GM12892 (cell line): ENCODE measurements around the gene ATP2B2.

Experiments used
- DNase-seq: peaks from one replicate; pipeline ENCODE4 v3.0.0; 2011; ENCODE audit not compliant: insufficient read length
- FAIRE-seq: peaks from 2 replicates; lab custom pipeline; 2011; peaks lifted over from hg19 to GRCh38; lab: Jason Lieb, UNC
- POLR2A ChIP-seq: IDR thresholded peaks from 2 replicates; pipeline ENCODE4 v1.6.1; 2011; ENCODE audit warnings: low read depth, low read length, control low read depth
- POLR2AphosphoS5 ChIP-seq: IDR thresholded peaks from 2 replicates; pipeline ENCODE4 v1.6.1; 2011; ENCODE audit warnings: low read depth, low read length, control low read depth
- TAF1 ChIP-seq: IDR thresholded peaks from 2 replicates; pipeline ENCODE4 v1.6.1; 2011; ENCODE audit warnings: low read depth, mild to moderate bottlenecking, control low read depth, low read length, borderline replicate concordance

The ATP2B2 gene

DNA sequence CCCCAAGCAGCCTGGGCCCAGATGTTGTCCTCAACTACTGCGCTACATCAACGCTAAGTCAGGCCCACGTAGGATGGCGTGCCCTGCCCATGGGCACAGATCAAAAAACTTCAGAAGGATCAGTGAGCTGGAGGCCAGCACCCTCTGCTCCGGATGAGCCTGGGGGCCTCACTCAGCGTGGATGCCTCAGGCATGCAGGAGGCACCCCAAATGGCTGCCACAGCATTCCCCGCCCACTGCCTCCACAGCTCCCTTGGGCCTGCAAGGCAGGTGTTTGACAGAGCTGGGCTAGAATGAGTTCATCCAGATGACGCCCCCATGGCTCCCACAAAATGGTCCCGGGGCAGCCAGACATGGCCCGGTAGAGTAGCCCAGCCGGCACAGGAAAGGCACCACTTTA lies 7.1 kb downstream of the ATP2B2 start:
- DNase-seq = no peak
- no peak for TF ChIP-seq TAF1
- no peak for TF ChIP-seq POLR2A
- no peak for FAIRE-seq

DNA sequence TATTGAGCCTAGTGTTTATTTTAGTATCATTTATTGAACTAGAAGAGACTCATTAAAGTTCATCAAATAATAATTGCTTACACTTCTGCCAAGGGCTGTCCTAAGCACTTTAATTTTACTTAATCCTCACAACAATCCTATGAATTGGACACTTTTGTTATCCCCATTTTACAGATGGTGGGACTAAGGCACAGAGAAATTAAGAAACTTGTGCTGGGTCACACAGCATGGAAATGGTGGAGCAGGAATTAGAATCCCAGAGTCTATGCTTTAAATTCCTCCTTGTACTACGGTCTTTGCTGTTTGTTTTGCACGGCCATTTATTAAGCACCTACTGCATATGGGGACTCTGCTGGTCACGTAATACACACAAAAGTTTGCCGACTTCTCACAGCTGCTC lies 7.9 kb downstream of the ATP2B2 start:
- no peak for FAIRE-seq

DNA sequence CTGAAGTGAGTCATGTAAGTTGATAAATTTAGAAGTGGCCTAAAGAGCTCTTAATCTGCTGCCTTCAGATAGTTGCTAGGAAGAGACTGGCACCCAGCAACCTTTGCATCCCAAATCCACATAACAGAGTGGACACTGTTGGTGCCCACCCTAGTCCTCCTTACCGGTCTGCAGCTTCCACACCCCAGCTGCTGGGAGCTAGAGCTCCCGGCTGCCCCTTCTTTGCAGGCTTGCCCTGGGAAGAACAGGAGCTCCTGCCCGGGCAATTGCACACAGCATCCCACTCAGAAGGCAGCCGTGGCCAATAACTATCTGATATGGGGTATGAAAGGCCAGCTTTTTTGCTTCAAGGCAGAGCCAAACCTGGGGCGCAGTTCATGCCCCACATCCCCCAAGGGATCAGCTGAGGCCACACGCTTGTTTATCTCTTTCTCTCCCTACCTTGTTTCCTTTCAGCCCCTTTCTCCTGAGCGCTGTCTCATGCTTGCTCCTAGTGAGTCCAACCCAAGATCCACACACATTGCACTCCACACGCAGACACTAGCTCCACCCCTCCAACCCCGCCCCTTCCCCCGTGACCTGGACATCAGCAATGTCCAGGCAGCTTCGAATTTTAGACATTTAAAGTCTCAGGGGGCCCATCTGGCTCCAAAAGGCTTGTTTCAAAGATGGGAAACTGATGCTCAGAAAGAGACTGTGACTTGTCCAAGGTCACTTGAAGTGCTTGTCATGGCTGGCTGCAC lies 9.1 kb downstream of the ATP2B2 start:
- FAIRE-seq (no peak), DNase-seq (no peak)
- TF ChIP-seq TAF1 (no peak), POLR2A (no peak), POLR2AphosphoS5 (no peak)

More for the DNA sequence above, 7.9 kb downstream of the ATP2B2 start:
- no peak for DNase-seq
- TF ChIP-seq POLR2AphosphoS5 = no peak
- TF ChIP-seq TAF1 = no peak
- no peak for TF ChIP-seq POLR2A

DNA sequence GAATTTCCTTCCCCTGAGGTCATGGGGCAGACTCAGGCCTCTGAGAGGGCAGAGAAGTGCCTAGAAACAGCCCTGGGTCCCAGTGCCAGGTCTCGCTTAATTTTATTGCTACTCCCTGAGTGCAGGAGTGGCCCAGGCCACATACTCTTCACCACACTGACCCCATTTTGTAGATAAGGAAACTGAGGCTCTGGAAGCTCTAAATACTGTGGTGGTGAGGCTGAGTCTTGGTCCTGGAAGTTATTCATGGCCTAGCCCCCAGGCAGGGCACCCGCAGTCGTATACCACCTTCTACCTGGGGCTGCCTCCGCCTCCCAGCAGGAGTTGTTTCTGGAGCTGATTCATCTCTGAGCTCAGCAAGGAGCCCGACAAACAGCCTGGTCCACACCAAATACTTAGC lies 9.8 kb downstream of the ATP2B2 start:
- TF ChIP-seq POLR2AphosphoS5 = no peak
- TF ChIP-seq TAF1 = no peak
- no peak for TF ChIP-seq POLR2A
- no peak for DNase-seq
- no peak for FAIRE-seq

DNA sequence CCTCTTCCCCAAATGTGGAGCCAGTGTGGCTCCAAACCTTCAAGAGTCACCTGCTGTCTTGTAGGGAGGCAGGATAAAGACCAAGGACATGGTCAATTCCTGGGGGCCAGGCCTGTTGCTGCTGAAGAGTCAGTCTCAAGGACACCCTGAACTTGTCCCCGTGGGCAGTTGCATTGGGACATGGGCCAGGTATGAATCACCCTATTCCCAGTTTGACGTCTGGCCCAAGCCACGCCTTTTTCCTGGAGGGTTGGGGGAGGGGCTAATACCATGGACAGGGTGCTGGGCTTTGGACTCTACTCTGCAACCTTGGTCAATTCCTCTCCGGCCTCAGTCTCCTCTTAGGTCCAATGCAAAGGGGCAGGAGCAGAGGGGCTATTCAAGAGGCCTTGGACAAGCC lies 10.4 kb downstream of the ATP2B2 start:
- TF ChIP-seq TAF1 (no peak), POLR2AphosphoS5 (no peak), POLR2A (no peak)
- DNase-seq (no peak), FAIRE-seq (no peak)

DNA sequence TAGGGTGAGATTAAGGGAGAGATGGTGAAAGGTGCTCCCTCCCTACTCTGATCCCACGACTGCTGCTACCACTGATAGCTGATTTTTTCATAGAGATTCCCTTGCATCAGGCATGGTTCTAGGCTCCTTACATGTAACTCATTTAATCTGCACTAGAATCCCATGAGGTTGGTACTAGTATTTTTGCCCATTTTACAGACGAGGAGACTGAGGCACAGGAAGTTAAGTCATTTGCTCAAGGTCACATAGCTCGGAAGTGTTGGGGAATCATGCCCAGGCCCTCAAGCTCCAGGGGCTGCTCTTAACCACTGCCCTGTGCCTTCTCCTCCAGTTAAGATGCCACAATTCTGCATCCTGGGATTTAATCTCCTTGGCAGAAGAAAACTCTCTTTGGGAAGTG lies 11.2 kb downstream of the ATP2B2 start:
- DNase-seq (no peak), FAIRE-seq (no peak)
- TF ChIP-seq POLR2A (no peak), TAF1 (no peak), POLR2AphosphoS5 (no peak)

DNA sequence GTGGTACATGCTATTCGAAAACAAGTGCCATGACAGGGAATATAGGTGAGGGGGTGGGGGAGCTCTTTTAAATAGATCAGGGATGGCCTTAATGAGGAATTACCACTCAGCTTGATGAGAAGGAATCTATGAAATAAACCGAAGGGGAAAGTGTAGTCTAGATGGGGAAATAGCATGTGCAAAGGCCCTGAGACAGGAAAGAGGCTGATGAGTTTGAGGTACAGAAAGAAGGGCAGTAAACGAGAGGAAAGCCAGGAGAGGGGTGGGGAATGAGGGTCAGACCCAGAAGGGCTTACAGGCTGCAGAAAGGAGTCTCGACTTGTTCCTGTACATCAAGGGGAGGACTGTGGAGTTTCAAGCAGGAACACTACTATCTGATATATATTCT lies 12.2 kb downstream of the ATP2B2 start:
- TF ChIP-seq POLR2AphosphoS5 (no peak), TAF1 (no peak), POLR2A (no peak)
- DNase-seq (no peak), FAIRE-seq (no peak)

DNA sequence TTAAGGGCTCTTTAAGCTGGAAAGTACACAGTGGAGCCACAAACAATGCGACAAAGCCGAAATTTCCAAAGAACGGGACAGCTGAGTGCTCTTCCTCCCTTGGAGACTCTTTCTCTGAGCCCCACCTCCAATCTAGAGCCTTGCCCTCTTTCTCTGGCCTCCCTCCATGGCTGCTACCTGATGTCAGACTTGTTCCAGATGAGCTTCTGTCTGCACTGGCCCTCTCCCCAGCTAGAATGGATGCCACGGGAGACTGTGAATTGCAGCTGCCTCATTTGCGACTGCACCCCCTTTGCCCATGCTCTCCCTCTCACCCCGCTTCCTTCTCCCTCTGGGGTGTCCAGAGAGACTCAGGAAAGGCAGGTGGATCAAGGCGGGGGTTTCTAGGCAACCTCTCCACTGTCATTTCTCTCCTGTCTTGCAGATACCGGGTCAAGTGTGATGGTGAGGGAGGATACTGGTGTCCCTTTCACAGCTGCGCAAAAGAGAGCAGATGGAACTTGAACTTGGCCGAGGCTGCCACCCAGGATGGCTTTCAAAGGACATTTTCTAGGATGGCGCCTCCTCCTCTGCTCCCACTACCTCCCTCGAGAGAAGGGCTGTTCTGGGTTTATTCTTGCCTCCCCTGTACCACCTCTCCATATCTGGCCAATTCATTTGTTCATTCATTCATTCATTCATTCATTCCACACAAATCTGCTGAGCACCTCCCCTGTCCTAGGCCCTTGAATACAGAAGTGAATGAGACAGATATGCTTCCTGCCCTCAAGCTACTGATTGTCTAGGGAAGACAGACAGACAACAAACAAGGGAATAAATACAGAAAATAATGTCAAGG lies 12.8 kb downstream of the ATP2B2 start:
- no peak for FAIRE-seq
- no peak for TF ChIP-seq TAF1
- TF ChIP-seq POLR2AphosphoS5 = no peak
- no peak for TF ChIP-seq POLR2A
- DNase-seq = no peak

DNA sequence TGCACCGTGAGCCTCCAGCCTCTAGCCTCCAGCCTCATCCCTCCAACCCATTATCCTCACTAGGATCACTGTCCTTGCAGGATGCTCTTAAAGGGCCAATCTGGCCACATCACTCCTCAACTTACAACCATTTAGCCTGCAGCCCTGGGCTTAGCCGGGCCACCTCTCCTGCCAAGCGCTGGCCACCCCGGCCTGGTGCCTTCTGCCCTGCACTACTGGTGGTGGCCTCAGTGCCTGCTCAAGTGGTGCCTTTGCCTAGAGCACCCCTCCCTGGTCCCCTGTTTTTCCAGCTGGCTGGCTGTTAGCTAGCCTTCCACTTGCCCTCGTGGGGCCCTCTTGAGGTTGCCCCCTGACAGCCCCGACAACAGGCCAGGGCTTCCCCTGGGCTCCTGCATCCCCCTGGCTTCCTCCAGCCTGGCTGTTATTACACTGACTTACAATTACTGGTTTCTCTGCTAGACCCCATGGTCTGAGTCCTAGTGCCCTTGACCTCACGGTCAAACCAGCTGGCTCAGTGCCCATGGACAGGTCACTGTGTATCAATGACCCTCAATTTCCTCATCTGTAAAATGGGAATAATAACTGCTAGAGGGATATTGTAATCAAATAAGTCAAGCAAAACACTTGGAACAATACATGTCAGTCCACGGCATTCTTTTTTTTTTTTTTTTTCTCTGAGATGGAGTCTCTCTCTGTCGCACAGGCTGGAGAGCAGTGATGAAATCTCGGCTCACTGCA lies 15.5 kb downstream of the ATP2B2 start:
- TF ChIP-seq TAF1 = no peak
- no peak for TF ChIP-seq POLR2A
- TF ChIP-seq POLR2AphosphoS5 = no peak
- FAIRE-seq = no peak
- no peak for DNase-seq

DNA sequence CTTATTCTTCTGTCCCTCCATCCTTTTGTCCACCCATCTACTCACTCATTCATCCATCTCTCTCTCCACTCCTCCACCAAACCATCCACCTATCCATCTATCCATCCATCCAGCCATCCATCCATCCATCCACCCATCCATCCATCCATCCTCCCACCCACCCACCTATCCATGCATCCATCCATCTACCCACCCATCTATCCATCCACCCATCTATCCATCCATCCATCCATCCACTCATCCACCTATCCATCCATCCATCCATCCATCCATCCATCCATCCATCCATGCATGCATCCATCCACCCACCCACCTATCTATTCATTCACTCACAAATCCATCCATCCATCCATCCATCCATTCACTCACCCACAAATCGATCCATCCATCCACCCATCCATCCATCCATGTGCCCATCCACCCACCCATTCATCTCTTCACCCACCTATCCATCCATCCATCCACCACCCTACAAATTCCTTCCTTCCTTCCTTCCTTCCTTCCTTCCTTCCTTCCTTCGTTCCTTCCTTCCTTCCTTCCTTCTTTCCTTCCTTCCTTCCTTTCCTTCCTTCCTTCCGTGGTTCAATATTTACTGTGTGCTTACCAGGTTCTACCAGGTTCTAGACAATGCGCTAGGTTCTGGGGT lies 17.3 kb downstream of the ATP2B2 start:
- FAIRE-seq (no peak), DNase-seq (no peak)
- TF ChIP-seq TAF1 = no peak
- no peak for TF ChIP-seq POLR2A
- no peak for TF ChIP-seq POLR2AphosphoS5

DNA sequence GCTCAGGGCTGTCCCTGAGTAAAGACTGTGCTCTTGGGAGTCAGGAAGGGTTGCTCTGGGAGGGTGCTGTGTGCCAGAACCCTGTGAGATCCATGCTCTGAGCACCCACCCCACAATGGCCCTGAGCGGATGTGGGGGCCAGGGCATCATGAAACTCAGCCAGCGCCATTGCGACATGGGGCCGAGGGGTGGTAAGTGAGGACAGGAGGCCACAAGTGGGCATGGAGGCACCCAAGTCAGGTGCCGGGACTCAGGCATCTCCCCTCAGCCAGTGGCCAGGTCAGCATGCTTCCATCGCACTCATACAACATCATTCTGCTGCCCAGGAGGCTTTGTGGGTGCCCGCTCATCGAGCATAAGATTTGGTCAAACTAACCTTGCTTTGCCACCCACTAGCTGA lies 19.6 kb downstream of the ATP2B2 start:
- TF ChIP-seq POLR2AphosphoS5 = no peak
- TF ChIP-seq POLR2A = no peak
- TF ChIP-seq TAF1 = no peak
- DNase-seq (no peak), FAIRE-seq (no peak)
